ENCODE measurements around the gene OSBP2. TPM values are rescaled to one million over a fixed set of nuclear protein-coding genes. Genes with fewer than 3 reads are reported as not detected.

Gene OSBP2
- polyA plus RNA-seq, 1 donor (not counting 4 experiments of a cell fraction or from before 2014, with no cell fraction given) = 3.0 TPM

GRCh38 chr22:30891443-30891755 lies 196.7 kb downstream of the OSBP2 start:
- no peak overlapping the region for H2AFZ ChIP-seq (ENCODE audit: control insufficient read depth, low read length)
- no peaks in the 10 kb centered on the region for H4K20me1 ChIP-seq (ENCODE audit: control insufficient read depth, extremely low read depth, insufficient read depth, low read length)
- H3K4me3 ChIP-seq (ENCODE audit: control insufficient read depth in 2 of 3, extremely low read depth in 1 of 3, insufficient read depth in 2 of 3, low read depth in 1 of 3, low read length in 3 of 3) = no peak overlapping the region
- no peak overlapping the region for H3K27ac ChIP-seq (ENCODE audit: control insufficient read depth, insufficient read depth, low read length)
- H3K79me2 ChIP-seq (ENCODE audit: control insufficient read depth, insufficient read depth, low read length) = no peaks in the 10 kb centered on the region
- dilution Hi-C loops (cut with MboI; ENCODE audit: extremely low pct_ligation_motif_present, low sequenced_read_pairs) = no loop called here
- TF ChIP-seq EZH2 (IDR thresholded peaks at IDR 0.05; ENCODE audit: low read length) = no peak
- no peak for TF ChIP-seq CTCF (optimal IDR thresholded peaks at IDR 0.05 in 1 of 3, IDR thresholded peaks at IDR 0.05 in 1 of 3, conservative IDR thresholded peaks at IDR 0.05 in 1 of 3; ENCODE audit: extremely low read depth in 1 of 3, insufficient read depth in 2 of 3, low read length in 3 of 3)
- H3K27me3 ChIP-seq (ENCODE audit: control insufficient read depth, extremely low read depth, insufficient read depth, low read length) = no peaks in the 10 kb centered on the region
- H3K4me1 ChIP-seq (ENCODE audit: control insufficient read depth, extremely low read depth, insufficient read depth, low read length) = no peaks in the 10 kb centered on the region
- peaks cover 0 to 29% of the 10 kb centered on the region in 2 experiments for H3K36me3 ChIP-seq (ENCODE audit: control insufficient read depth in 2 of 2, extremely low read depth in 1 of 2, insufficient read depth in 2 of 2, low read length in 2 of 2)
- no peak overlapping the region for H3K4me2 ChIP-seq (ENCODE audit: control insufficient read depth, extremely low read depth, insufficient read depth, low read depth, low read length)
- H3K9ac ChIP-seq (ENCODE audit: control insufficient read depth, extremely low read depth, insufficient read depth, low read length) = no peak overlapping the region
- H3K9me3 ChIP-seq (ENCODE audit: control insufficient read depth, low read depth, low read length) = no peaks in the 10 kb centered on the region
- FAIRE-seq (no peak), DNase-seq (ENCODE audit: low read depth, low spot score) (no peak)
- no peaks in the 10 kb centered on the region for H3K9me1 ChIP-seq (ENCODE audit: control insufficient read depth, extremely low read depth, insufficient read depth, low read length)

GRCh38 chr22:30891781-30892180 lies 197.1 kb downstream of the OSBP2 start:
- peaks cover 0 to 29% of the 10 kb centered on the region in 2 experiments for H3K36me3 ChIP-seq (ENCODE audit: control insufficient read depth in 2 of 2, extremely low read depth in 1 of 2, insufficient read depth in 2 of 2, low read length in 2 of 2)
- no peak overlapping the region for H2AFZ ChIP-seq (ENCODE audit: control insufficient read depth, low read length)
- TF ChIP-seq EZH2 (IDR thresholded peaks at IDR 0.05; ENCODE audit: low read length) (no peak), CTCF (optimal IDR thresholded peaks at IDR 0.05 in 1 of 3, IDR thresholded peaks at IDR 0.05 in 1 of 3, conservative IDR thresholded peaks at IDR 0.05 in 1 of 3; ENCODE audit: extremely low read depth in 1 of 3, insufficient read depth in 2 of 3, low read length in 3 of 3) (no peak)
- no peaks in the 10 kb centered on the region for H4K20me1 ChIP-seq (ENCODE audit: control insufficient read depth, extremely low read depth, insufficient read depth, low read length)
- no peak for FAIRE-seq
- H3K4me2 ChIP-seq (ENCODE audit: control insufficient read depth, extremely low read depth, insufficient read depth, low read depth, low read length) = no peak overlapping the region
- dilution Hi-C loops (cut with MboI; ENCODE audit: extremely low pct_ligation_motif_present, low sequenced_read_pairs) = no loop called here
- no peaks in the 10 kb centered on the region for H3K4me1 ChIP-seq (ENCODE audit: control insufficient read depth, extremely low read depth, insufficient read depth, low read length)
- no peak overlapping the region for H3K4me3 ChIP-seq (ENCODE audit: control insufficient read depth in 2 of 3, extremely low read depth in 1 of 3, insufficient read depth in 2 of 3, low read depth in 1 of 3, low read length in 3 of 3)
- H3K9me3 ChIP-seq (ENCODE audit: control insufficient read depth, low read depth, low read length) = no peaks in the 10 kb centered on the region
- no peaks in the 10 kb centered on the region for H3K9me1 ChIP-seq (ENCODE audit: control insufficient read depth, extremely low read depth, insufficient read depth, low read length)
- H3K27me3 ChIP-seq (ENCODE audit: control insufficient read depth, extremely low read depth, insufficient read depth, low read length) = no peaks in the 10 kb centered on the region
- no peaks in the 10 kb centered on the region for H3K79me2 ChIP-seq (ENCODE audit: control insufficient read depth, insufficient read depth, low read length)
- no peak overlapping the region for H3K9ac ChIP-seq (ENCODE audit: control insufficient read depth, extremely low read depth, insufficient read depth, low read length)
- no peak overlapping the region for H3K27ac ChIP-seq (ENCODE audit: control insufficient read depth, insufficient read depth, low read length)
- no peak for DNase-seq (ENCODE audit: low read depth, low spot score)

All from keratinocyte (primary cell).